GM12878 (cell line): ENCODE results near the gene FKTN. TPM values are rescaled to one million over a fixed set of nuclear protein-coding genes. Genes with fewer than 3 reads are reported as not detected.

Experiments
- ATAC-seq: fragments of 200-7000 bp; cut with Tn5 transposase; 3 replicates; pipeline ENCODE4 v1.9.1; 2020; ENCODE audit warnings: mild to moderate bottlenecking, moderate library complexity
- BruUV-seq: library from RNA; stranded (reverse); fragments of 400-500 nt; replicated peaks from 2 replicates; lab custom pipeline; 2021; lab: Mats Ljungman, UMichigan
- CTCF ChIA-PET: fragments of 300-600 bp; sonication (Branson Sonifier 250); formaldehyde crosslinking; extraction: SDS; loops from one replicate; lab custom pipeline; 2021; ENCODE audit warnings: inconsistent platforms; lab: Yijun Ruan, JAX
- POLR2A ChIA-PET: fragments of 350-600 bp; formaldehyde crosslinking; extraction: SDS; loops from one replicate; lab custom pipeline; 2021; ENCODE audit warnings: inconsistent platforms; lab: Charles Lee
- RAD21 ChIA-PET: fragments of 300-600 bp; sonication (Branson Sonifier 250); formaldehyde crosslinking; loops from one replicate; lab custom pipeline; 2023; ENCODE audit warnings: antibody characterized with exemption; ENCODE audit not compliant: unreplicated experiment; lab: Charles Lee
- SMC1A ChIA-PET: fragments of 300-600 bp; sonication (Branson Sonifier 250); formaldehyde crosslinking; loops from one replicate; lab custom pipeline; 2023; ENCODE audit not compliant: unreplicated experiment, uncharacterized antibody; lab: Charles Lee
- DNase-seq: peaks from one replicate; pipeline ENCODE4 v3.0.0-alpha.2; 2011; ENCODE audit warnings: low read depth, low spot score
- FAIRE-seq: peaks from 3 replicates; lab custom pipeline; 2011; peaks lifted over from hg19 to GRCh38; lab: Jason Lieb, UNC
- H2AFZ ChIP-seq: 2 replicates; pipeline ENCODE4 v1.6.0; 2011; ENCODE audit warnings: low read depth, low read length, control low read depth; ENCODE audit not compliant: control insufficient read depth
- H3K27ac ChIP-seq: 2 replicates; pipeline ENCODE4 v1.5.1; 2011; ENCODE audit warnings: control low read depth; ENCODE audit not compliant: control insufficient read depth, insufficient read depth
- H3K27me3 ChIP-seq, 2 experiments: replicated peaks in 1 of 2; 2 replicates each; pipeline versions ENCODE4 v1.6.0 to v1.6.1; 2011; ENCODE audit warnings: low read length in 1 of 2; ENCODE audit not compliant: control insufficient read depth in 2 of 2, insufficient read depth in 2 of 2
- H3K36me3 ChIP-seq, 2 experiments: 2 replicates each; pipeline ENCODE4 v1.5.1; 2011; ENCODE audit warnings: low read length in 1 of 2; ENCODE audit not compliant: control insufficient read depth in 2 of 2, insufficient read depth in 2 of 2
- H3K4me1 ChIP-seq: 2 replicates; pipeline ENCODE4 v1.6.1; 2011; ENCODE audit warnings: mild to moderate bottlenecking, low read length, moderate library complexity, mixed read lengths; ENCODE audit not compliant: control insufficient read depth, insufficient read depth
- H3K4me2 ChIP-seq: 2 replicates; pipeline ENCODE4 v1.6.0; 2011; ENCODE audit warnings: control low read depth; ENCODE audit not compliant: control insufficient read depth, insufficient read depth
- H3K4me3 ChIP-seq: fragments of 200-600 bp; sonication (generic); 2 replicates; pipeline ENCODE4 v1.5.1; 2016
- H3K79me2 ChIP-seq: 2 replicates; pipeline ENCODE4 v1.6.0; 2011; ENCODE audit warnings: low read length; ENCODE audit not compliant: control insufficient read depth, insufficient read depth
- H3K9ac ChIP-seq: 2 replicates; pipeline ENCODE4 v1.8.0; 2011; ENCODE audit warnings: low read length, control low read depth, mixed read lengths; ENCODE audit not compliant: control insufficient read depth, insufficient read depth
- H3K9me3 ChIP-seq: replicated peaks from 3 replicates; pipeline ENCODE4 v1.5.1; 2011; ENCODE audit warnings: mild to moderate bottlenecking, low read length; ENCODE audit not compliant: control insufficient read depth, insufficient read depth
- H4K20me1 ChIP-seq: 2 replicates; pipeline ENCODE4 v1.6.0; 2011; ENCODE audit not compliant: control insufficient read depth, insufficient read depth
- ASH2L ChIP-seq: fragments of 300-600, 200-600 bp; sonication (generic); IDR thresholded peaks from 2 replicates; pipeline ENCODE4 v1.6.1; 2017; ENCODE audit warnings: low read depth, mild to moderate bottlenecking, borderline replicate concordance
- CHD1 ChIP-seq: IDR thresholded peaks from 2 replicates; pipeline ENCODE4 v1.6.1; 2012; ENCODE audit warnings: low read depth, low read length, improper control_type of control experiment
- ESRRA ChIP-seq: IDR thresholded peaks from 2 replicates; pipeline ENCODE4 v1.6.1; 2012; ENCODE audit warnings: mild to moderate bottlenecking, low read length, improper control_type of control experiment
- EZH2 ChIP-seq: IDR thresholded peaks from 2 replicates; pipeline ENCODE4 v1.6.1; 2012; ENCODE audit warnings: low read depth, mild to moderate bottlenecking, control low read depth, inconsistent platforms, low read length, borderline replicate concordance; ENCODE audit not compliant: control insufficient read depth
- FOS ChIP-seq: IDR thresholded peaks from 3 replicates; pipeline ENCODE4 v1.6.1; 2011; ENCODE audit warnings: borderline replicate concordance; ENCODE audit not compliant: insufficient read length; ENCODE audit errors: extremely low read depth
- IKZF1 ChIP-seq: fragments of 450-650 bp; conservative IDR thresholded peaks from 2 replicates; pipeline ENCODE4 v1.6.1; 2017; ENCODE audit warnings: antibody characterized with exemption, mild to moderate bottlenecking
- NRF1 ChIP-seq: conservative IDR thresholded peaks from 2 replicates; pipeline ENCODE4 v1.6.1; 2011; ENCODE audit warnings: mild to moderate bottlenecking, low read depth, low read length, improper control_type of control experiment
- PAX8 ChIP-seq: fragments of 450-650 bp; IDR thresholded peaks from 2 replicates; pipeline ENCODE4 v1.6.1; 2017; ENCODE audit warnings: mild to moderate bottlenecking, moderate library complexity
- POLR2AphosphoS5 ChIP-seq: IDR thresholded peaks from 2 replicates; pipeline ENCODE4 v1.6.1; 2011; ENCODE audit warnings: mild to moderate bottlenecking, low read length, inconsistent platforms
- RCOR1 ChIP-seq: conservative IDR thresholded peaks from 2 replicates; pipeline ENCODE4 v1.6.1; 2012; ENCODE audit warnings: low read depth, low read length, improper control_type of control experiment
- RUNX3 ChIP-seq: IDR thresholded peaks from 2 replicates; pipeline ENCODE4 v1.6.1; 2012; ENCODE audit warnings: low read length, inconsistent platforms
- SIX5 ChIP-seq: IDR thresholded peaks from 2 replicates; pipeline ENCODE4 v1.6.1; 2011; ENCODE audit warnings: mild to moderate bottlenecking, low read depth, low read length, moderate library complexity; ENCODE audit not compliant: severe bottlenecking
- SMAD1 ChIP-seq: fragments of 450-650 bp; IDR thresholded peaks from 2 replicates; pipeline ENCODE4 v1.6.1; 2018; ENCODE audit warnings: mild to moderate bottlenecking, low read depth; ENCODE audit not compliant: partially characterized antibody
- SMC3 ChIP-seq: IDR thresholded peaks from 2 replicates; pipeline ENCODE4 v1.6.1; 2011; ENCODE audit warnings: low read length, improper control_type of control experiment, borderline replicate concordance
- SP1 ChIP-seq: IDR thresholded peaks from one replicate; pipeline ENCODE4 v1.6.1; 2011; ENCODE audit warnings: low read depth, low read length
- SPI1 ChIP-seq: IDR thresholded peaks from 2 replicates; pipeline ENCODE4 v1.6.1; 2011; ENCODE audit warnings: low read depth, mild to moderate bottlenecking, low read length, moderate library complexity, borderline replicate concordance; ENCODE audit not compliant: insufficient read depth
- WGBS: methylation state at CpG from one replicate; pipeline ENCODE4 v1.1.6; 2016; ENCODE audit warnings: low lambda C conversion rate; ENCODE audit not compliant: insufficient replicate concordance, insufficient coverage; ENCODE audit errors: missing lambda C conversion rate; 5-methylcytosine and 5-hydroxymethylcytosine counted together
- in situ Hi-C: fragments of 300-500 bp; cut with MboI; formaldehyde crosslinking; loops from 9 replicates; pipeline ENCODE4 v1.14.3; 2018; ENCODE audit warnings: mixed read lengths
- intact Hi-C: fragments of 100-400 bp; cut with micrococcal nuclease; formaldehyde crosslinking; loops from one replicate; pipeline ENCODE4 v1.14.2; 2022; ENCODE audit not compliant: unreplicated experiment
- polyA plus RNA-seq, 11 experiments: library from polyadenylated mRNA; depleted of rRNA in 4 of 11; unstranded in 6 of 11; stranded (reverse) in 5 of 11; fragments of >200 nt; fragmentation: Nextera tagmentation in 4 of 11; fragmentation: Illumina TruSeq in 1 of 11; extraction: Ambion mirVana in 4 of 11; extraction: Trizol in 1 of 11; gene quantifications; 1 replicate in 1 of 11; 2 replicates in 10 of 11; pipeline versions ENCODE4 v1.2.1 to v1.2.3, GENCODE V29; 2011 to 2016; ENCODE audit warnings: inconsistent platforms in 2 of 11, missing spikeins in 2 of 11, low read depth in 1 of 11
- total RNA-seq, 4 experiments: library from RNA; depleted of rRNA in 3 of 4; stranded (reverse); fragments of >200 nt in 3 of 4; fragmentation: Illumina TruSeq in 1 of 4; extraction: Trizol in 1 of 4; gene quantifications; 2 replicates each; pipeline versions ENCODE4 v1.2.1 to v1.2.3, GENCODE V29; 2013 to 2021
- TF ChIP-seq, protein P1 (sequence below): IDR thresholded peaks from 2 replicates; pipeline ENCODE4 v1.6.1; 2012; ENCODE audit warnings: low read length, inconsistent platforms
- TF ChIP-seq, protein P2 (sequence below): fragments of 450-650 bp; IDR thresholded peaks from 2 replicates; pipeline ENCODE4 v1.6.1; 2017; ENCODE audit warnings: mild to moderate bottlenecking, moderate library complexity
- TF ChIP-seq, protein P3 (sequence below): fragments of 450-650 bp; IDR thresholded peaks from 2 replicates; pipeline ENCODE4 v1.6.1; 2017; ENCODE audit warnings: antibody characterized with exemption, mild to moderate bottlenecking, moderate library complexity

Gene FKTN
- total and polyA plus RNA-seq, 10 of the 15 experiments (the other 5 are each of a cell fraction or from before 2014, with no cell fraction given), result 3.6 to 15.9 (median 10.6) TPM

DNA sequence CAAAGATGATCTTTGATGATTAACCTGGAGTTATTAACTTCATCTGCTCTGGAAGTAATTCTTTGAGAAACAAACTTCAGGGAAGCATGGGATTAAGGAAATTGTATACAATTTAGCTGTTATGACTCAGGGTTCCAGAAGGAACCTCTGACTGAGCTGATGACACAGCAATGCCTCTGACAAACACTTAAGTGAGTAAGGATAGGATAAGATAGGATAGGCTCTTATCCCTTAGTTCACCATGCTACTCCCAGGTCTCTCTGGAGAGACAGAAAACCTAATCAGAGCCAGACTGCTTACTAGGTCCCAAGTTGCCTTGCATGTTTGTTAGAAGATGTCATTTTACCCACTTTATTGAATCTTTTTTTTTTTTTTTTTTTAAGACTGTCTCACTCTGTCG, 123.8 kb downstream of the FKTN start:
- no peak for DNase-seq
- no peaks in the 10 kb centered on the region for H3K27me3 ChIP-seq
- BruUV-seq, result no TSS peak
- no peaks in the 10 kb centered on the region for H3K79me2 ChIP-seq
- no peaks in the 10 kb centered on the region for H3K36me3 ChIP-seq
- RAD21 ChIA-PET, result no interaction called here
- in situ Hi-C loops (no loop called here), intact Hi-C loops (no loop called here)
- SMC1A ChIA-PET, result no interaction called here
- H3K4me1 ChIP-seq, result no peaks in the 10 kb centered on the region
- no peak overlapping the region for H3K27ac ChIP-seq
- no peak overlapping the region for H3K4me3 ChIP-seq
- POLR2A ChIA-PET, result no interaction called here
- H3K4me2 ChIP-seq, result no peak overlapping the region
- no peaks in the 10 kb centered on the region for H4K20me1 ChIP-seq
- TF ChIP-seq IKZF1, result no peak
- no peak for TF ChIP-seq SMAD1
- TF ChIP-seq SP1, result no peak
- no peak for TF ChIP-seq ESRRA
- TF ChIP-seq CHD1, result no peak
- no peak for TF ChIP-seq POLR2AphosphoS5
- no peak for TF ChIP-seq ASH2L
- no peak for TF ChIP-seq SPI1
- TF ChIP-seq RUNX3, result no peak
- TF ChIP-seq, protein P1, sequence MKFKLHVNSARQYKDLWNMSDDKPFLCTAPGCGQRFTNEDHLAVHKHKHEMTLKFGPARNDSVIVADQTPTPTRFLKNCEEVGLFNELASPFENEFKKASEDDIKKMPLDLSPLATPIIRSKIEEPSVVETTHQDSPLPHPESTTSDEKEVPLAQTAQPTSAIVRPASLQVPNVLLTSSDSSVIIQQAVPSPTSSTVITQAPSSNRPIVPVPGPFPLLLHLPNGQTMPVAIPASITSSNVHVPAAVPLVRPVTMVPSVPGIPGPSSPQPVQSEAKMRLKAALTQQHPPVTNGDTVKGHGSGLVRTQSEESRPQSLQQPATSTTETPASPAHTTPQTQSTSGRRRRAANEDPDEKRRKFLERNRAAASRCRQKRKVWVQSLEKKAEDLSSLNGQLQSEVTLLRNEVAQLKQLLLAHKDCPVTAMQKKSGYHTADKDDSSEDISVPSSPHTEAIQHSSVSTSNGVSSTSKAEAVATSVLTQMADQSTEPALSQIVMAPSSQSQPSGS, result no peak
- no peak for TF ChIP-seq PAX8
- TF ChIP-seq, protein P2, sequence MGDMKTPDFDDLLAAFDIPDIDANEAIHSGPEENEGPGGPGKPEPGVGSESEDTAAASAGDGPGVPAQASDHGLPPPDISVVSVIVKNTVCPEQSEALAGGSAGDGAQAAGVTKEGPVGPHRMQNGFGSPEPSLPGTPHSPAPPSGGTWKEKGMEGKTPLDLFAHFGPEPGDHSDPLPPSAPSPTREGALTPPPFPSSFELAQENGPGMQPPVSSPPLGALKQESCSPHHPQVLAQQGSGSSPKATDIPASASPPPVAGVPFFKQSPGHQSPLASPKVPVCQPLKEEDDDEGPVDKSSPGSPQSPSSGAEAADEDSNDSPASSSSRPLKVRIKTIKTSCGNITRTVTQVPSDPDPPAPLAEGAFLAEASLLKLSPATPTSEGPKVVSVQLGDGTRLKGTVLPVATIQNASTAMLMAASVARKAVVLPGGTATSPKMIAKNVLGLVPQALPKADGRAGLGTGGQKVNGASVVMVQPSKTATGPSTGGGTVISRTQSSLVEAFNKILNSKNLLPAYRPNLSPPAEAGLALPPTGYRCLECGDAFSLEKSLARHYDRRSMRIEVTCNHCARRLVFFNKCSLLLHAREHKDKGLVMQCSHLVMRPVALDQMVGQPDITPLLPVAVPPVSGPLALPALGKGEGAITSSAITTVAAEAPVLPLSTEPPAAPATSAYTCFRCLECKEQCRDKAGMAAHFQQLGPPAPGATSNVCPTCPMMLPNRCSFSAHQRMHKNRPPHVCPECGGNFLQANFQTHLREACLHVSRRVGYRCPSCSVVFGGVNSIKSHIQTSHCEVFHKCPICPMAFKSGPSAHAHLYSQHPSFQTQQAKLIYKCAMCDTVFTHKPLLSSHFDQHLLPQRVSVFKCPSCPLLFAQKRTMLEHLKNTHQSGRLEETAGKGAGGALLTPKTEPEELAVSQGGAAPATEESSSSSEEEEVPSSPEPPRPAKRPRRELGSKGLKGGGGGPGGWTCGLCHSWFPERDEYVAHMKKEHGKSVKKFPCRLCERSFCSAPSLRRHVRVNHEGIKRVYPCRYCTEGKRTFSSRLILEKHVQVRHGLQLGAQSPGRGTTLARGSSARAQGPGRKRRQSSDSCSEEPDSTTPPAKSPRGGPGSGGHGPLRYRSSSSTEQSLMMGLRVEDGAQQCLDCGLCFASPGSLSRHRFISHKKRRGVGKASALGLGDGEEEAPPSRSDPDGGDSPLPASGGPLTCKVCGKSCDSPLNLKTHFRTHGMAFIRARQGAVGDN, result no peak
- TF ChIP-seq FOS, result no peak
- TF ChIP-seq SIX5, result no peak
- no peak for TF ChIP-seq SMC3
- no peak for TF ChIP-seq RCOR1
- TF ChIP-seq, protein P3, sequence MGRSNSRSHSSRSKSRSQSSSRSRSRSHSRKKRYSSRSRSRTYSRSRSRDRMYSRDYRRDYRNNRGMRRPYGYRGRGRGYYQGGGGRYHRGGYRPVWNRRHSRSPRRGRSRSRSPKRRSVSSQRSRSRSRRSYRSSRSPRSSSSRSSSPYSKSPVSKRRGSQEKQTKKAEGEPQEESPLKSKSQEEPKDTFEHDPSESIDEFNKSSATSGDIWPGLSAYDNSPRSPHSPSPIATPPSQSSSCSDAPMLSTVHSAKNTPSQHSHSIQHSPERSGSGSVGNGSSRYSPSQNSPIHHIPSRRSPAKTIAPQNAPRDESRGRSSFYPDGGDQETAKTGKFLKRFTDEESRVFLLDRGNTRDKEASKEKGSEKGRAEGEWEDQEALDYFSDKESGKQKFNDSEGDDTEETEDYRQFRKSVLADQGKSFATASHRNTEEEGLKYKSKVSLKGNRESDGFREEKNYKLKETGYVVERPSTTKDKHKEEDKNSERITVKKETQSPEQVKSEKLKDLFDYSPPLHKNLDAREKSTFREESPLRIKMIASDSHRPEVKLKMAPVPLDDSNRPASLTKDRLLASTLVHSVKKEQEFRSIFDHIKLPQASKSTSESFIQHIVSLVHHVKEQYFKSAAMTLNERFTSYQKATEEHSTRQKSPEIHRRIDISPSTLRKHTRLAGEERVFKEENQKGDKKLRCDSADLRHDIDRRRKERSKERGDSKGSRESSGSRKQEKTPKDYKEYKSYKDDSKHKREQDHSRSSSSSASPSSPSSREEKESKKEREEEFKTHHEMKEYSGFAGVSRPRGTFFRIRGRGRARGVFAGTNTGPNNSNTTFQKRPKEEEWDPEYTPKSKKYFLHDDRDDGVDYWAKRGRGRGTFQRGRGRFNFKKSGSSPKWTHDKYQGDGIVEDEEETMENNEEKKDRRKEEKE, result no peak
- no peak for TF ChIP-seq NRF1
- no peak for TF ChIP-seq EZH2
- no peaks in the 10 kb centered on the region for H3K9me3 ChIP-seq
- FAIRE-seq, result no peak
- H2AFZ ChIP-seq, result no peak overlapping the region
- no peak for ATAC-seq
- CTCF ChIA-PET, result no interaction called here
- H3K9ac ChIP-seq, result no peak overlapping the region
- 86% methylated on average over 1 of the region's 1 CpG for WGBS
